Hematopoietic multipotent progenitor cell treated with erythropoietin and hydrocortisone succinate and interleukin-3 and kit ligand, for 8 days (in vitro differentiated cells): Measurements from ENCODE around the gene QARS1.

Experiments used
- DNase-seq: peaks from one replicate; pipeline ENCODE4 v3.0.0-alpha.2; 2015

The QARS1 gene

GRCh38 chr3:49120096-49120437 lies 15.5 kb upstream of the QARS1 start:
- DNase-seq: peak; percentile 19

GRCh38 chr3:49119439-49119838 lies 14.9 kb upstream of the QARS1 start:
- DNase-seq: no peak

- DNase-seq: no peak
Measured at GRCh38 chr3:49119036-49119435, 14.5 kb upstream of the QARS1 start.

GRCh38 chr3:49112262-49112661 lies 7.7 kb upstream of the QARS1 start:
- no peak for DNase-seq

GRCh38 chr3:49111347-49111746 lies 6.8 kb upstream of the QARS1 start:
- DNase-seq: no peak

- DNase-seq: no peak
Measured at GRCh38 chr3:49110780-49111179, 6.2 kb upstream of the QARS1 start.

GRCh38 chr3:49108346-49108745 lies 3.8 kb upstream of the QARS1 start:
- DNase-seq: no peak

GRCh38 chr3:49104052-49104426 lies 518 bp downstream of the QARS1 start:
- no peak for DNase-seq

GRCh38 chr3:49100046-49100615 lies 4.4 kb downstream of the QARS1 start:
- DNase-seq: no peak

- DNase-seq: no peak
Measured at GRCh38 chr3:49098910-49099630, 5.5 kb downstream of the QARS1 start.

GRCh38 chr3:49098429-49098828 lies 6.1 kb downstream of the QARS1 start:
- peak; percentile 75 for DNase-seq

GRCh38 chr3:49093853-49094767 lies 10.4 kb downstream of the QARS1 start, which contains the start of gene QRICH1:
TSS of gene QRICH1 (minus strand) at chr3:49094071. CDS start at chr3:49077017, 17,054 bp downstream.
- peak; percentile 99 for DNase-seq

GRCh38 chr3:49092938-49093852 lies 11.4 kb downstream of the QARS1 start:
- DNase-seq: peak; percentile 88

GRCh38 chr3:49081429-49081828 lies 23.1 kb downstream of the QARS1 start:
- DNase-seq: no peak

- DNase-seq: no peak
Measured at GRCh38 chr3:49079270-49079669, 25.3 kb downstream of the QARS1 start.

GRCh38 chr3:49076646-49077045 lies 27.9 kb downstream of the QARS1 start:
- DNase-seq: no peak

GRCh38 chr3:49076116-49076515 lies 28.4 kb downstream of the QARS1 start:
- DNase-seq: no peak

- DNase-seq: no peak
Measured at GRCh38 chr3:49058011-49058410, 46.5 kb downstream of the QARS1 start.

- no peak for DNase-seq
Measured at GRCh38 chr3:49057268-49057667, 47.3 kb downstream of the QARS1 start.

GRCh38 chr3:49054344-49054862 lies 50.2 kb downstream of the QARS1 start:
- DNase-seq: no peak

GRCh38 chr3:49053543-49053942 lies 51.0 kb downstream of the QARS1 start:
- no peak for DNase-seq
